SIG-M5 (cell line): Measurements from ENCODE around the gene YBEY.
A peak's percentile ranks its signal among the peaks of the same experiment; 100 is the strongest.
"Not testable (repeated sequence)": the region's sequence is repeated elsewhere in the genome, so short reads cannot be mapped to it uniquely, and the experiment has no call there.

Experiments used
- DNase-seq: peaks from one replicate; lab custom pipeline; 2025; lab: John Stamatoyannopoulos, UW

YBEY gene

DNA sequence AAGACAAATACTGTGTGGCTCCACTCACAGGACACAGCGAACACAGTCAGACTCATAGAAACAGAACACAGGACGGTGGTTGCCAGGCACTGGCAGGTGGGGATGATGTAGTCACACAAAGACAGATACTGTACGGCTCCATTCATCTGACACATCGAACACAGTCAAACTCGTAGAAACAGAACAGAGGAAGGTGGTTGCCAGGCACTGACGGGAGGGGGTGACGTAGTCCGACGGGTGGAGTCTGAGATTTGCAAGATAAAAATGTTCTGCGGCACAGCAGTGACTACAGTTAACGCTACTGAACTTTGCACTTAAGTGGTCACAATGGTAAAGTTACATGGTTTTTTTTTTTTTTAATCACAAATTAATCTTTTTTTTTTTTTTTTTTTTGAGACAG lies 18.8 kb downstream of the YBEY start:
- no peak for DNase-seq

DNA sequence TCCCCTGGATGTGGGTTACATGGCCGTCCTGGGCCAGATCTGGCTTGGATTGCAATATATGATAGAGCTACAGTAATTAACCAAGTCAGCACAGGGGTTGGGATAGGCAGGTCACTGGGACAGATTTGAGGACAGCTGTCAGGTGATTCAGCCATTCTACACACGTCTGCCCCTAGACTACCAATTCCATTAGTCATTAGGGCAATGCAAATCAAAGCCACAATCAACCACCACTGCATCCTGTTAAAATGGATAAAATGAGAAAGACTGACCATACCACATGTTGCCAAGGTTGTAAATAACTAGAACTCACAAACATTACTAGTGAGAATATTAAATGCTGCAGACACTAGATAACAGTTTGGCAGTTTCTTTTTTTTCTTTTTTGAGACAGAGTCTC lies 21.5 kb downstream of the YBEY start:
- DNase-seq = no peak

DNA sequence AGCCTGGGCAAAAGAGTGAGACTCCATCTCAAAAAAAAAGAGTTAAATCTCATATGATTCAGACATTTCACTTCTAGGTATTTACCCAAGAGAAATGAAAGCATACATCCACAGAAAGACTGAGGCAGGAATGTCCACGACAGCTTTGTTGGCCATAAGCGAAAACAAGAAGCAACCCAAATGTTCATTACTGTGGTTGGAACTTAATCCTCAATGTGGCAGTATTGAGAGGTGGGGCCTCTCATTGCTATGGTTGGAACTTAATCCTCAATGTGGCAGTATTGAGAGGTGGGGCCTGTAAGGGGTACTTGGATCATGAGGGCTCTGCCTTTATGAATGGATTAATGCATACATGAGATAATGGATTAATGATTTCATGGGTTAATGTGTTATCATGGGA lies 22.3 kb downstream of the YBEY start:
- DNase-seq = no peak

DNA sequence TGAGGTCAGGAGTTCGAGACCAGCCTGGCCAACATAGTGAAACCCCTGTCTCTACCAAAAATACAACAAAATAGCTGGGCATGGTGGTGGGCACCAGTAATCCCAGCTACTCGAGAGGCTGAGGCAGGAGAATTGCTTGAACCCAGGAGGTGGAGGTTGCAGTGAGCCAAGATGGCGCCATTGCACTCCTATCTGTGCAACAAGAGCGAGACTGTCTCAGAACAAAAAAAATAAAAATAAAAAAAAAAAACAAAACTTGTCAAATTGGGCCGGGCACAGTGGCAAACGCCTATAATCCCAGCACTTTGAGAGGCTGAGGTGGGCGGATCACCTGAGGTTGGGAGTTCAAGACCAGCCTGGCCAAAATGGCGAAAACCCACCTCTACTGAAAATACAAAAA lies 24.1 kb downstream of the YBEY start:
- not testable (repeated sequence) for DNase-seq

DNA sequence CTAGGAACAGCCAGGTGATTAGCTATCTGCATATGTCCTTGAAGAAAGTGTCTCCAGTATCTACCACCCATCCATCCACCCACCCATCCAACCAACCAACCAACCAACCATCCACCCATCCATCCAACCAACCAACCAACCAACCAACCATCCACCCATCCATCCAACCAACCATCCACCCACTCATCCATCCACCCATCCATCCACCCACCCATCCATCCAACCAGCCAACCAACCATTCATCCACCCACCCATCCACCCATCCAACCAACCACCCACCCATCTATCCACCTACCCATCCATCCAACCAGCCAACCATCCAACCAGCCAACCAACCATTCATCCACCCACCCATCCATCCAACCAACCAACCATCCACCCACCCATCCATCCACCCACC lies 25.4 kb downstream of the YBEY start:
- DNase-seq = no peak

DNA sequence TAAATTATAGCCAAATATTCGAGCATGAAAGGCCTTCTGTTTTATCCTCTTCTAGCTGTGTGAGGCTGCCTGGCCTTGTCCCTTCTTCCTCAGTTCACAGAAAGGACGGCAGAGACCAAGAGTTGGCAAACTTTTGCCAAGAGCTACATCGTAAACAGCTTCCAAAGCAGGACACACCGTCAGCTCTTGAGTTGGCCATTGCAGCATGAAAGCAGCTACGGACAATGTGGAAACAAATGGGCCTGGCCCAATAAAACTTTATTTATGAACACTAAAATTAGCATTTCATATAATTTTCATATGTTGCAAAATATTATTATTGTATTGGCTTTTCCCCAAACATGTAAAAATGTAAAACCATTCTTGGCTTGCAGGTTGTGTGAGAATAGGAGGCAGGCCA lies 26.8 kb downstream of the YBEY start:
- no peak for DNase-seq

DNA sequence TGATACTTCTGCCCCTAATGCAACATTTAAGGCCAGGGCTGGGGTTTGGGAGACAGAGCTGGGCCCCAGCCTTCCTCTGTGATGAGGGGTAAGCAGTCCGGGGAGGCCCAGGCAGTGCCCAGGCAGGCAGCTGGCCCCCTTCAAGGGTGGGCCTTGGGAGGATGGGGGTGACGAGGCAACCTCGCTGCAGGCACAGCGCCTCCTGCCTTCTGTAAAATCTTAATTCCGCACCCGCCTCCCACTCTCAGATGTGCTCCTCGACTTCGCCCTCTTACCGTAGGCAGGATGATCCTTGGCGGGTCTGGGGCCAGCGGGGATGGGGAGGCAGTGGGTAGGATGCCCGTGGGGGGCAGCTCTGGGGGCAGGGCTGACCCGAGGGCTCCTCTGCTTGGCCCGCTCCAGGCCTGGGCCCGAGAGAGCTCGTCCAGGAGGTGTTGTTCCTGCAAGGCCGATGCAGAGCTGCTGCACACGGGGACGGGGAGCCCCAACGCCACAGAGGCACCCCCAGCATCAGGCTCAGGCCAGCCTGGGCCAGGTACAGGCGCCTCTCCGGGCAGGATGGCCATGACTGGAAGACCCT lies 28.4 kb downstream of the YBEY start:
- no peak for DNase-seq

DNA sequence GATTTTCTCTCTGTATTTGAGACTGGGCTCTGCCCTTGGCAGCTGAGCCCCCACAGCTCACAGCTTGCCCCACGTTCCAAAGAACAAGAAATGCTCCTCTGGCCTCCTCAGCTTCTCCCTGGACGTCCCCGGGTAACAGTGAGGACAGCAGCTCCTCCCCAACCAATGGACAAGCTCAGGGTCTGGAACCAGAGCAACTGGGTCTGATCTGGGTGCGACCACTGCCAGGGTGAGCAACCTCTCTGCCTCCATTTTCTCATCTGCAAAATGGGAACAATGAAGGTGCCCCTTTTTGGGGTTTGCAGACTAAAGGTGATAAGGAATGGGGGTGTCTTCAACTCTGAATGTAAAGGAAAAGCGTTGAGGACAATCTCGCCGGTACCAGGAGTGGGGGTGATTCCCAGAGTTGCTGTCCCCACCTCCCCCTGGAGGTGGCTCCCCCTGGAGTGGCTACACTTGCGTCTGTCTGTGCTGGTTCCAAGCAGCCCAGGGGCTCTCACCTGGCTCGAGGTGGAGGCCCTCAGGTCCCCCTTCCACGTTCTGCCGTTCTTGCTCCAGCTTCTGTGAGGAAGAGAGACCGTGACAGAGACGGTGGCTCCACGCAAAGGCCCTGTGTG lies 30.7 kb downstream of the YBEY start:
- DNase-seq = no peak

DNA sequence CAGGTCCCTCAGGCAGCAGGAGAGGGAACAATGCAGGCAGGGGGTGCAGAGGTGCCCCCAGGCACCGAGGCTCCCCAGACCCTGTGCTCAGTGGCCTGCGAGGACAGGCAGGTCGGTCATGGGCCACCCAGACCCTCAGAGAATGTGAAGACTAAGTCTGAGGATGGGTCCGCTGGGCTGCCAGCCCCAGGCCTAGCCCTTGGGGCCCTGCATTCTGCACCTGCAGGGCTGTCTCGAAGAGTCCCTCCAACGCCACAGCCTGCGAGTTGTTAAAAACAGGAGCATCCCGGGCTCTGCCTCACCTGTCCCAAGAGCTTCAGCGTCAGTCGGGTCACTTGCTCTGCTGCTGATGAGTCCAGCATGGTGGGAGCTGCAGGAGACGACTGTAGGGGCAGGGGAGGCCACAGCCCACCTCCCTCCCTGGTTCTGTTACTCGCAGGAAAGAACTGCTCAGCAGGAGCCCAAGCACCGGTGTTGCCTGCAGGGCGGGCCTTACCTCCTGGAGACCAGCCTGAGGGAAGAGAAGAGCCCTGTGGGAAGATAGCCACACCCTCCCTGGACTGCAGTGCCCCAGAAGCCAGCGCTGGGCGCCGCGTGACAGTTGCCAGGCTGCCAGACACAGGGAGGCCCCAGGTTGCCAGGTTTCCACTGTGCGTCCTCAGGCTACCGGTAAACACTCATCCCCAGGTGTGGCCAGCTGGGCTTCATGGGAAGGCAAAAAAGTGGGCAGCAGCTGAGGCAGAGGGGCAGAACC lies 31.7 kb downstream of the YBEY start:
- DNase-seq = no peak

DNA sequence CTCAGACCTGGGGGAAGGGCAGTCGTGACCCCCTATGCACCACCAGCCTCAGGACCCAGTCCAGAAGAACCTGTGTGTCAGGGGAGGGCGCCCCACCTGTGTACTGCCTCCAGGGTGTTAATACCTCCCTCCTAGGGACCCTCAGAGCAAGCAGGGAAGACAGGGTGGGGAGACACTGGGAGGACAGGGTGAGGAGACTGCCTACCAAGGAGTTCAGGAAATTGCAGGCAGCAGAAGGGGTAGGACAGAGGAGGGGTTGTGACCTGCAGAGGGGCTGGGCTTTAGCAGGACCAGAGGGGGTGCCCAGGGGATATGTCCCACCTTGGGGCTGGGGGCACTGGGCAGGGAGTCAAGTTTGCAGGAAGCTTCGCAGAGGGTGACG lies 32.3 kb downstream of the YBEY start:
- DNase-seq = no peak

DNA sequence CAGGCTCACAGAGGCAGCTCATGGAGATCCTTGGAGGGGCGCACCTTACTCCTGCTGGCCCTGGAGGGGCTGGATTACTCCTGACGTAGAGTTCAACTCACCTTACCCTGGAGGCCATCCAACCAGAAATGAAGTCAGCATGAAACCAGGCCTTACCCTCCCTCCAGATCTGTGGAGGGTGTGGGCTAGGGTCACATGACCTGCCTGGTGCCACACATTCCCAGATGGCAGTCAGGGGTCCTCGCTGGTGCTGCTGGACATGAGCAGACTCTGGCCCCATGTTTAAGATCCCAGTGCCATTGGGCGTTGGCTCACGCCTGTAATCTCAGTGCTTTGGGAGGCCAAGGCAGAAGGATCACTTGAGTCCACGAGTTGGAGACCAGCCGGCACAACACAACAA lies 33.0 kb downstream of the YBEY start:
- DNase-seq = no peak

DNA sequence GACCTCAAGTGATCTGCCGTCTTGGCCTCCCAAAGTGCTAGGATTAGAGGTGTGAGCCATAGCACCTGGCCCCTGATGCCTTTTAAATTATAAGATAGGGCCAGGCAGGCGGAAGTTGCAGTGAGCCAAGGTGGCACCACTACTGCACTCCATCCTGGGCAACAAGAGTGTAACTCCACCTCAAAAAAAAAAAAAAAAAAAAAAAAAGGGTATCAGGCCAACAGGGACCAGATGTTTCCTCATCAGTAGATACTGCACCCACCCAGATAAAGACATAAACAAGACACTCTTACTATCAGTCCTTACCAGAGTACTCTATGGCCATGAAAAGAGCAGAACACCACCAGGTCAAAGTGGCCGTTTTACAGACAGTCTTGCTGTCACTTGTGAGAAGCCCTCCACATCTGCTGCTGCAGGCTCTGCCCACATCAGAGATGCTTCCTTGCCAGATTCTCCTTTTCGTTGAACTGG lies 34.2 kb downstream of the YBEY start:
- no peak for DNase-seq

DNA sequence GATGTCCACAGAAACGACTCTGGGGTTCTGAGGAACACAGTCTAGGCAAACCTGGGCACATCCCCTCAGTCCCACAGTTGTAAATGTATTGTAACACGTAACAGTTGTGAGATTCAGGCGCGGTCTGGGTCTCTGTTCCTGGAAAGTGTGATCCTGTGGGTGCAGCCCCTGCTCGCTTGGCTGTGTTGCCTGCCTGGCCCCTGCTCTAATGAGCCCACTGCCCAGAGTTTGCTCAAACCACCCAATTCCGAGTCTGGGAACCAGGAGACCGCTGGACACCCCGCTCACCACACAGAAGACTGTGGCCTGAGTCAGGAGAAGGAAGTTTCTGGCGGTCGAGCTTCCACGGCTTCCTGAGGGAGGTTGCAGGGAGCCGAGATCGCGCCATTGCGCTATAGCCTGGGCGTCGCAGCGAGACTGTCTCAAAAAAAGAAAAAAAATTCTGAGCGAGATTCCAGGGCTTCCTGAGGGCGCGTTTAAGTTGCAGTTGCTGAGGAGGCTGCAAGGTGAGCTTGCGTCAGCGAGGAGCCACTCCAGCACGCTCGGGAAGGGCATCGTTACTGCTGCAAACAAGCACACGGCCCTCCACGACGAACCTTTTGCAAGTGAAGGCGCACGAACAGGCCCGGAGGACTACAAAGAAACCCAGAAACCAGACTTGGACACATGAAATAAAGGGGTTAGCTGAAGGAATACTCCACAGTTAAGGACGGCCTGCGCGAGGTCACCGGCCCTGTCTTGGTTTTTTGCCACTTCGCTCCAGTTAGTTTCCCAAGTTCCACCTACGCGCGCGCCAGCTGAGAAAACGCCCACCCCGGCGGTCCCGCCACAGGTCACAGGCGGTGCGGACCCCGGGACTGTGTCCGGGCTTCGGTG lies 36.4 kb downstream of the YBEY start:
- DNase-seq = no peak

DNA sequence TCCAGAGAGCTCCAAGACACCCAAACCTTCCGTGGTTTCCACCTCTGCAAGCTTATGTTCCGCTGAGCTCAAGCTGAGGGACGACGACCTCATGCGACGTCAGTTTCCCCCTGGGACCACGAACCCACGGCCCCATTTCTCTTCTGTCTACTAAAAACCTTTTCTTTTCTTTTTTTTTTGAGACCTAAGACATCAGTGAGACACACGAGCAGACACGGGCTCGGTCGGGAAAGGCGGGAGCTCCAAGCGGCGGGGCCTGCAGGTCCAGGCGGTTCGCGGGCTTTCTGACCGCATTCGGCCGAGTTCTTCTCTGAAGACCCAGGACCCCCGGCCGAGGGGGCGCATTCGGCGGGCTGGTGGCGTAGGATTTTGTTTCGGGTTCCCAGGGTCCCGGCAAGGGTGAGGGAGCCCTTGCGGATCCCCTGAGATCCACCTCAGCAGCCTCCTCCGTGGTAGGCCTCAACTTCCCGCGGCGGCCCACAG lies 37.1 kb downstream of the YBEY start:
- no peak for DNase-seq

DNA sequence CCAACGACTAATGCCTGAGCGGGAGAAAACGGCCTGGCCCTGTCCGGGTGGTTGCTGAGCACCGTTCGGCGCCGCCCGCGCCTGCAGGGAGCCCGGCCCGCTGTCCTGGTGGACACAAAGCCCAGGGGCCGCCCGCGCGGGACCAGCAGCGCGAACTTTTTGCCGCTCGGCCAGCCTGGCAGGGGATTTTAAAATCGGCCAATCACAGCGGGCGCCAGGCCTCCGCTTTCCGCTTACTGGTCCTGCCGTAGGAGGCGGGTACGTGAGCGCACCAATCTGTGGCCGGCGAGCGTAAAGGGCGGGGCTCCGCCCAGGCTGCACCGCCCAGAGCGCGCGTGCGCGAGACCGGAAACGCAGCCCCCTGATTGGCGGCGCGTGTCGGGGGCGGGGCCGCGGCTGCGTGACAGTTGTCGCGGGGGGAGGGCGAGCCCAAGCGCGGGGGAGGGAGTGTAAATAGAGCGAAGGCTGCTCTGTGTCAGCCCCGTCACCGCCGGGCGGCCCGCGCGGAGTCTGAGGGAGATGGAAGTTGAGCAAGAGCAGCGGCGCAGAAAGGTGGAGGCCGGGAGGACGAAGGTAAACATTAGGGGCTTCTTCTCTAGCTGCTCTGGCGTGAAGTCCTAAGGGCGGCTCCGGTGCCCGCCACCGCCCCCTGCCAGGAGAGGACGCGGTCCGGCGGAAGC lies 37.7 kb downstream of the YBEY start, which contains the start of the genes C21orf58 and PCNT:
Gene C21orf58, minus strand, starts transcription at position 161 of the 680 bp plus-strand sequence. CDS start 1,132 bp downstream, outside the sequence.
Gene PCNT, plus strand, starts transcription at position 447 of the 680 bp plus-strand sequence. Its CDS starts 73 bp downstream, at position 520.
- peak; percentile 84 for DNase-seq

DNA sequence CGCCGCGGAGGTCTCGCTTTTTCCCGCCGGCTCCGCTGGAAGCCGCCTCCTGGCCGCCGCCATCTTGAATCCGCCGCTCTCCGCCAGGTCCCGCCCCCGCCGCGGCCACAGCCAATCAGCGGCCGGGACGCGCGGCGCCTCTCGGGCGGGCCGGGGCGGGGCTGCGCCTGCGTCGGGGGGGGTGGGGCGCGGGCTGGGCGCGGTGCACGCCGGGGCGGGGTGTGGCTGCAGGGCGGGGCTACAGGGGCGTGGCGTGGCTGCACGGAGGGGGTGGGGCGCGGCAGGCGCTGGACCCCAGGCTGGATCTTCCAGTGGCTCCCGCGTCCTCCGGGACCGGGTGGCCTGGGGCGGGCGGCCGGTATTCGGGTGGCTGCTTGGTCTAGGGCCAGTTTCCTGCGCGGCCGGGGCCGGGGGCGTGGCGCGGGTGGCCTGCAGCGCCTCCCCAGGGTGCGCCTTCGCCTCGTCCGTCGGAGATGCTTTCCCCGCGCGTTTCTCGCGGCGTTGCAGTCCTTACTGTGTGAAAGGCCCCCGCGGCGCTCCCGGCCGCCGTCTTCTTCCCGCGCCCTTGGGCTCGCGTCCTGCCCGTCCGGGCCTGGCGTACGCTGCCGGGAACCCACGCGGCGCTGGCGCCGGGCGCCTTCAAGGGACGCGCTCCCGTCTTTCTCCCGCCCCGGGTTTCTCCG lies 38.4 kb downstream of the YBEY start:
- no peak for DNase-seq

DNA sequence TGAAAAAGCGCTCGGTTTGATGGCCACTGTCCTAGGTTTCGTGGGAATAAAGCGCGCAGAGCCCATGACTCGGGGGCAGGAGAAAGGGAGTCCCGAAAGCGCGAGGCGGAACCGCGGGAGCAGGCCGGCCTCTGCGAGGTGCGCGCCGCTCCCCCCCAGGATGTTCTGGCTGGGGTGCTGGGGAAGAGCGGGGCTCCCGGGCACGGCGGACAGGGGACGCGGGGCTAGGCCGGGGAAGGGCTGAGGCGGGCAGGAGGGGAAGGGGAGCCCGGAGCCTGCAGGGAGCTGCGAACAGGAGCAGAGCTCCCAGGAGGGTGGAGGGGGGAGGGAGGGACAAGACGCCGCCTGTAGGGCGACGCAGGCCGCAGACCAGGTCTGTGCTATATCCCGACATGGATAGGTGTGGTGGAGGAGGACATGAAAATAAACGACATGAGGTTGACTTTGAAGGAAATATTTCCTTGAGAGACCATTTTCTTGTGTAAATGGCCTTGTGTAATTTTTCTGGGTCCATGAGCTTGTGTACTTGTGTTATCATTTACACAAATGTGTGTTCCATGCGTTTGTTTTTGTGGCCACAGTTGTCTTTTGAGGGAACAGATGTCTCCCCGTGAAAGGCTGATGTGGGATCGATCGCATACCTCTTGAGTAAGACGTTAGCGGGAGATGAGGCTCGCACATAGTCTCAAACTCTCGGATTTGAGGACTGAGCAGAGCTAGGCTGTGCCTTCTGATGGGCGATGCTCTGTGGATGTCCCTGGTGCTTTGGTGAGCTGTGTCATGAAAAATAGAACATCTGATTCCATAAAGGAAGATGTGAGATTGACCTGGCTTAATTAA lies 39.2 kb downstream of the YBEY start:
- no peak for DNase-seq

DNA sequence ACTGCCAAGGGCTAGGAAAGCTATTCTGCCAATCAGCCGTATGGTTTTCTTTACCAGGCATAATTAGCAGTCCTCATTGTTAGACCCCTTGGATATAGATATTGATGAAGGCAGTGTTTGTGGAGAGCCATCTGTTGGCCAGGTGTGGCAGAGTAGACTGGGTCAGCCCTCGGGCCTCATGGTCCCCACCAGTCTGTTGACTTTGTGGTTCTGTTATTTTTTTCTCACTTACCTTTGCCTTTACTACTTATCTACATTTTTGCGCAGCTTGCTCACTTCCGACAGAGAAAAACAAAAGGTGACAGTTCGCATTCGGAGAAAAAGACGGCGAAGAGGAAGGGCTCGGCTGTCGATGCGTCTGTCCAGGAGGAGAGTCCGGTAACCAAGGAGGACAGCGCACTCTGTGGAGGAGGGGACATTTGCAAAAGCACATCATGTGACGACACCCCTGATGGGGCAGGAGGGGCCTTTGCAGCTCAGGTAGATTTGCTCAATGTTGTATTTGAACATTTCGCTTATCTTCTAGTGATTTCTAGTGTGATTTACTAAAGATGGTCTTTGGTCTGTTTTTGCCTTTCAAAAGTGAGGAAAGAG lies 40.1 kb downstream of the YBEY start:
- no peak for DNase-seq

DNA sequence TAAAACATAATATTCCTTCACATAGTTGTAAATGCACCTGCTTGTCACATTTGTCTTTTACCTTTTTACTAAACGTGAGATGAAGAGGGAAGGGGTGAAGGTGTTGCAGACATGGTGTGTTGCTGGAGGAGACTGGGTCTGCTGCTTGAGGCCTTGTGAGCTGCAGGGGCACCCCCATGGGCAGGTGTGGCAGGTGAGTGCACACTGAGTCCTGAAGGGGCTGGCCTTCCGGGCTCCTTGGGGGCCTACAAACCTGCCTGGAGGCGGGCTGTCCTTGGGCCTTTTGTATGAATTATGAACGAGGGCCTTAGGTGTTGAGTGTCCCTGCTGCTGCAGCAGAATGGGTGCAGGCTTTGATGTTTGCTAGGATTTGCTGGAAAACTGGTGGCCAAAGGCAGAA lies 41.6 kb downstream of the YBEY start:
- no peak for DNase-seq

DNA sequence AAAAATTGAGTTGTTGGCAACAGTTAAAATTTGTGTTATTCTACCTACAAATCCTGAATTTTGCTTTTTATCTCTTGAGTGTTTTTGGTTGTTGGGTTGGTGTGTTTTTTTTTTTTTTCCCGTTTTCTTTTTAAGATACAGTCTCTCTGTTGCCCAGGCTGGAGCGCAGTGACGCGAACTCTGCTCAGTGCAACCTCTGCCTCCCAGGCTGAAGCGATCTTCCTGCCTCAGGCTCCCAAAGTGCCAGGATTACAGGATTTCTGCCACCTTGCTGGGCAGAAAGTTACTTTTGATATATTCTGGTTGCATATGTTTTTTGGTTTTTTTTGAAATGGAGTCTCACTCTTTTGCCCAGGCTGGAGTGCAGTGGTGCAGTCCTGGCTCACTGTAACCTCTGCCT lies 42.0 kb downstream of the YBEY start:
- DNase-seq = no peak
